Nephron (organoid): ENCODE results near the gene DUSP3.
A peak's percentile ranks its signal among the peaks of the same experiment; 100 is the strongest.
"Not testable (repeated sequence)": the region's sequence is repeated elsewhere in the genome, so short reads cannot be mapped to it uniquely, and the experiment has no call there.

ENCODE experiments used
- H3K27ac Mint-ChIP-seq, 3 experiments: 2 replicates each; pipeline ENCODE4 v1.8.0; 2020; ENCODE audit warnings: mixed read lengths in 3 of 3, mild to moderate bottlenecking in 2 of 3, moderate library complexity in 1 of 3
- H3K27me3 Mint-ChIP-seq: 2 replicates; pipeline ENCODE4 v1.8.0; 2021; ENCODE audit warnings: low read depth, mild to moderate bottlenecking, moderate library complexity, mixed read lengths
- H3K36me3 Mint-ChIP-seq: 2 replicates; pipeline ENCODE4 v1.8.0; 2020; ENCODE audit warnings: low read depth, mixed read lengths
- H3K4me1 Mint-ChIP-seq: 2 replicates; pipeline ENCODE4 v1.8.0; 2020; ENCODE audit warnings: mixed read lengths
- H3K4me3 Mint-ChIP-seq, 3 experiments: 2 replicates each; pipeline ENCODE4 v1.8.0; 2020; ENCODE audit warnings: mild to moderate bottlenecking in 3 of 3, mixed read lengths in 3 of 3, moderate library complexity in 2 of 3
- H3K9me3 Mint-ChIP-seq: 2 replicates; pipeline ENCODE4 v1.8.0; 2020; ENCODE audit warnings: mixed read lengths
- TF ChIP-seq, protein P1 (sequence below), 3 experiments: fragments of 200-600 bp; sonication (generic); IDR thresholded peaks; one replicate each; pipeline ENCODE4 v1.5.0; 2021; ENCODE audit warnings: antibody characterized with exemption in 3 of 3; ENCODE audit not compliant: unreplicated experiment in 3 of 3

The DUSP3 gene

GRCh38 chr17:43799047-43799446 lies 20.3 kb upstream of the DUSP3 start:
- TF ChIP-seq, protein P1, sequence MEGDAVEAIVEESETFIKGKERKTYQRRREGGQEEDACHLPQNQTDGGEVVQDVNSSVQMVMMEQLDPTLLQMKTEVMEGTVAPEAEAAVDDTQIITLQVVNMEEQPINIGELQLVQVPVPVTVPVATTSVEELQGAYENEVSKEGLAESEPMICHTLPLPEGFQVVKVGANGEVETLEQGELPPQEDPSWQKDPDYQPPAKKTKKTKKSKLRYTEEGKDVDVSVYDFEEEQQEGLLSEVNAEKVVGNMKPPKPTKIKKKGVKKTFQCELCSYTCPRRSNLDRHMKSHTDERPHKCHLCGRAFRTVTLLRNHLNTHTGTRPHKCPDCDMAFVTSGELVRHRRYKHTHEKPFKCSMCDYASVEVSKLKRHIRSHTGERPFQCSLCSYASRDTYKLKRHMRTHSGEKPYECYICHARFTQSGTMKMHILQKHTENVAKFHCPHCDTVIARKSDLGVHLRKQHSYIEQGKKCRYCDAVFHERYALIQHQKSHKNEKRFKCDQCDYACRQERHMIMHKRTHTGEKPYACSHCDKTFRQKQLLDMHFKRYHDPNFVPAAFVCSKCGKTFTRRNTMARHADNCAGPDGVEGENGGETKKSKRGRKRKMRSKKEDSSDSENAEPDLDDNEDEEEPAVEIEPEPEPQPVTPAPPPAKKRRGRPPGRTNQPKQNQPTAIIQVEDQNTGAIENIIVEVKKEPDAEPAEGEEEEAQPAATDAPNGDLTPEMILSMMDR (IDR thresholded peaks at IDR 0.05; ENCODE audit: unreplicated experiment in 3 of 3) = no peak
- peaks cover 7% of the 10 kb centered on the region for H3K27me3 Mint-ChIP-seq
- H3K36me3 Mint-ChIP-seq = peaks cover 13% of the 10 kb centered on the region
- peaks cover 12% of the 10 kb centered on the region for H3K4me1 Mint-ChIP-seq
- no peak overlapping the region for H3K27ac Mint-ChIP-seq
- H3K9me3 Mint-ChIP-seq = peaks cover 12% of the 10 kb centered on the region
- H3K4me3 Mint-ChIP-seq = no peak overlapping the region

DNA sequence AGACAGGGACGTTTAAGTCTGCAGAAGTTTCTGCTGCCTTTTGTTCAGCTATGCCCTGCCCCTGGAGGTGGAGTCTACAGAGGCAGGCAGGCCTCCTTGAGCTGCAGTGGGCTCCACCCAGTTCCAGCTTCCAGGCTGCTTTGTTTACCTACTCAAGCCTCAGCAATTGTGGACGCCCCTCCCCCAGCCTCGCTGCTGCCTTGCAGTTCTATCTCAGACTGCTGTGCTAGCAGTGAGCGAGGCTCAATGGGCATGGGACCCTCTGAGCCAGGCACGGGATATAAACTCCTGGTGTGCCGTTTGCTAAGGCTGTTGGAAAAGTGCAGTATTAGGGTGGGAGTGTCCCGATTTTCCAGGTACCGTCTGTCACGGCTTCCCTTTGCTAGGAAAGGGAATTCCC lies 19.2 kb upstream of the DUSP3 start:
- Mint-ChIP-seq H3K9me3 (peaks cover 16% of the 10 kb centered on the region), H3K36me3 (peaks cover 10% of the 10 kb centered on the region)
- H3K4me1 Mint-ChIP-seq, H3K4me3 Mint-ChIP-seq, H3K27ac Mint-ChIP-seq, H3K27me3 Mint-ChIP-seq: not testable (repeated sequence)

DNA sequence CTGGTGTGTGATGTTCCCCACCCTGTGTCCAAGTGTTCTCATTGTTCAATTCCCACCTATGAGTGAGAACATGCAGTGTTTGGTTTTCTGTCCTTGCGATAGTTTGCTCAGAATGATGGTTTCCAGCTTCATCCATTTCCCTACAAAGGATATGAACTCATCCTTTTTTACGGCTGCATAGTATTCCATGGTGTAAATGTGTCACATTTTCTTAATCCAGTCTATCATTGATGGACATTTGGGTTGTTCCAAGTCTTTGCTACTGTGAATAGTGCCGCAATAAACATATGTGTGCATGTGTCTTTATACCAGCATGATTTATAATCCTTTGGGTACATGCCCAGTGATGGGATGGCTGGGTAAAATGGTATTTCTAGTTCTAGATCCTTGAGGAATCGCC lies 13.9 kb upstream of the DUSP3 start:
- H3K9me3 Mint-ChIP-seq = peaks cover 23% of the 10 kb centered on the region
- H3K27me3 Mint-ChIP-seq, H3K4me1 Mint-ChIP-seq, H3K36me3 Mint-ChIP-seq, H3K27ac Mint-ChIP-seq, H3K4me3 Mint-ChIP-seq: not testable (repeated sequence)

DNA sequence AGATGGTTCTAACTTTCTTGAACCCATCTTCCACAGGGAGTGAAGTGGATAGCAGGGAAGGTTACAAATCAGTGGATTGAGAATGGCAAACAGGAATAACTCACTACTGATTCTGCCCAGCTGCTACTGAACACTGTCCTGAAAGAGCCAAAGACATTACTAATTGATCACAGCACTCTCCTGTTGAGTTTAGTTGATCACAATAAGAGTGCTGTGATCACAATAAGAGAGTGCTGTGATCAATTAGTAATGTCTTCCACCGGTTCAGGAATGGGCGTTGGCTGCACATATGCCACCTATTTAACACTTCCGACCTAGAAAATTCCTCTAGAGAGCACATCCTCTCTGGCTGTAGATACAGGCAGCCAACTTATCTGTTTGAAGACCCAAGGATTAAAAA lies 12.8 kb upstream of the DUSP3 start:
- TF ChIP-seq, protein P1 (IDR thresholded peaks at IDR 0.05; ENCODE audit: unreplicated experiment in 3 of 3) = no peak
- Mint-ChIP-seq H3K27ac (peak overlapping the region in 1 of 3 experiments; percentile 59), H3K4me3 (peak overlapping the region in 1 of 3 experiments; percentile 38), H3K4me1 (no peaks in the 10 kb centered on the region), H3K9me3 (peaks cover 19% of the 10 kb centered on the region), H3K36me3 (no peaks in the 10 kb centered on the region), H3K27me3 (peaks cover 7% of the 10 kb centered on the region)

GRCh38 chr17:43790311-43790940 lies 11.6 kb upstream of the DUSP3 start:
- Mint-ChIP-seq H3K4me1 (no peaks in the 10 kb centered on the region), H3K36me3 (no peaks in the 10 kb centered on the region), H3K27me3 (no peaks in the 10 kb centered on the region), H3K4me3 (no peak overlapping the region), H3K9me3 (peaks cover 19% of the 10 kb centered on the region), H3K27ac (no peak overlapping the region)
- TF ChIP-seq, protein P1 (IDR thresholded peaks at IDR 0.05; ENCODE audit: unreplicated experiment in 3 of 3) = no peak

GRCh38 chr17:43789482-43789881 lies 10.7 kb upstream of the DUSP3 start:
- TF ChIP-seq, protein P1 (IDR thresholded peaks at IDR 0.05; ENCODE audit: unreplicated experiment in 3 of 3) = no peak
- Mint-ChIP-seq H3K9me3 (peaks cover 15% of the 10 kb centered on the region), H3K36me3 (no peaks in the 10 kb centered on the region), H3K27ac (no peak overlapping the region), H3K27me3 (peaks cover 5% of the 10 kb centered on the region), H3K4me3 (no peak overlapping the region), H3K4me1 (peaks cover 5% of the 10 kb centered on the region)

DNA sequence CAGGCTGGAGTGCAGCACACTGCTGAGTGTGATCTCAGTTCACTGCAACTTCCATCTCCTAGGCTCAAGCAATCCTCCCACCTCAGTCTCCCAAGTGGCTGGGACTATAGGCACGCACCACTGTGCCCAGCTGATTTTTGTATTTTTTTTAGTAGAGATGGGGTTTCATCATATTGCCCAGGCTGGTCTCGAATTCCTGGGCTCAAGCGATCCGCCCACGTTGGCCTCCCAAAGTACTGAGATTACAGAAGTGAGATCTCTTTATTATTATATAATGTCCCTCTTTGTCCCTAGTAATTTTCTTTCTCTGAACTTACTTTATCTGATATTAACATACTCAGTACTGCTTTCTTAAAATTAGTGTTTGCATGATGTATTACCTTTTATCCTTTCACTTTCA lies 9.8 kb upstream of the DUSP3 start:
- Mint-ChIP-seq H3K27me3 (peaks cover 6% of the 10 kb centered on the region), H3K27ac (no peak overlapping the region), H3K9me3 (peaks cover 11% of the 10 kb centered on the region), H3K4me1 (peaks cover 7% of the 10 kb centered on the region), H3K4me3 (no peak overlapping the region), H3K36me3 (no peaks in the 10 kb centered on the region)
- TF ChIP-seq, protein P1 (IDR thresholded peaks at IDR 0.05; ENCODE audit: unreplicated experiment in 3 of 3) = no peak
